ENCODE results near the gene EPN1.

The EPN1 gene

GRCh38 chr19:55663846-55664536 is 11.0 kb upstream of the EPN1 start:
- CTCF ChIA-PET, result no interaction called here
- no peak for DNase-seq (ENCODE audit: low spot score)
- no peak overlapping the region for H3K27ac ChIP-seq
- POLR2A ChIA-PET (ENCODE audit: low non-redundant PET), result no interaction called here
- no peak for TF ChIP-seq CTCF (conservative IDR thresholded peaks at IDR 0.05; ENCODE audit: low read depth)

- TF ChIP-seq CTCF (conservative IDR thresholded peaks at IDR 0.05; ENCODE audit: low read depth), result no peak
- CTCF ChIA-PET, result interaction anchor here (0.6 kb wide), 1 partner anchor 8 kb away, joined by 3 read pairs; no protein-coding TSS in a partner anchor
- POLR2A ChIA-PET (ENCODE audit: low non-redundant PET), result no interaction called here
Measured at GRCh38 chr19:55666343-55667005, 8.6 kb upstream of the EPN1 start.

GRCh38 chr19:55667006-55667381 is 8.0 kb upstream of the EPN1 start:
- no peak for DNase-seq (ENCODE audit: low spot score)
- peak overlapping the region; percentile 13 for H3K27ac ChIP-seq
- POLR2A ChIA-PET (ENCODE audit: low non-redundant PET), result no interaction called here
- TF ChIP-seq CTCF (conservative IDR thresholded peaks at IDR 0.05; ENCODE audit: low read depth), result no peak
- CTCF ChIA-PET, result interaction anchor here (0.6 kb wide), 1 partner anchor 9 kb away, joined by 3 read pairs; no protein-coding TSS in a partner anchor

More at GRCh38 chr19:55666343-55667005, 8.6 kb upstream of the EPN1 start:
- no peak for DNase-seq (ENCODE audit: low spot score)
- peak overlapping the region; percentile 13 for H3K27ac ChIP-seq

- peak overlapping the region; percentile 13 for H3K27ac ChIP-seq
- ChIA-PET POLR2A (ENCODE audit: low non-redundant PET) (interaction anchor here (0.7 kb wide), 1 partner anchor 214 kb away, joined by 3 read pairs; no protein-coding TSS in a partner anchor), CTCF (interaction anchor here (1.5 kb wide), 1 partner anchor 11 kb away, joined by 3 read pairs; no protein-coding TSS in a partner anchor)
- TF ChIP-seq CTCF (conservative IDR thresholded peaks at IDR 0.05; ENCODE audit: low read depth), result no peak
- DNase-seq (ENCODE audit: low spot score), result no peak
Measured at GRCh38 chr19:55667511-55667910, 7.5 kb upstream of the EPN1 start.

- ChIA-PET POLR2A (ENCODE audit: low non-redundant PET) (interaction anchor here (0.7 kb wide), 1 partner anchor 214 kb away, joined by 3 read pairs; no protein-coding TSS in a partner anchor), CTCF (interaction anchor here (0.6 to 1.5 kb wide), 2 partner anchors 11 to 475 kb away, joined by 3 read pairs; no protein-coding TSS in a partner anchor)
- TF ChIP-seq CTCF (conservative IDR thresholded peaks at IDR 0.05; ENCODE audit: low read depth), result no peak
- H3K27ac ChIP-seq, result peak overlapping the region; percentile 13; the same call in 1 of the 2 replicates
- DNase-seq (ENCODE audit: low spot score), result peak; percentile 65
Measured at GRCh38 chr19:55667958-55668357, 7.1 kb upstream of the EPN1 start.

- peak overlapping the region; percentile 13; the same call in 1 of the 2 replicates for H3K27ac ChIP-seq
- DNase-seq (ENCODE audit: low spot score), result no peak
- ChIA-PET POLR2A (ENCODE audit: low non-redundant PET) (no interaction called here), CTCF (interaction anchor here (1.5 kb wide), 1 partner anchor 12 kb away, joined by 3 read pairs; no protein-coding TSS in a partner anchor)
- TF ChIP-seq CTCF (conservative IDR thresholded peaks at IDR 0.05; ENCODE audit: low read depth), result no peak
Measured at GRCh38 chr19:55668603-55669348, 6.2 kb upstream of the EPN1 start.

Data from RWPE1 (cell line).